GM23248 (cell line): ENCODE results near the gene PKD2.
"Not testable (repeated sequence)": the region's sequence is repeated elsewhere in the genome, so short reads cannot be mapped to it uniquely, and the experiment has no call there.

Experiments
- EZH2 ChIP-seq: fragments of 200-600 bp; sonication (generic); IDR thresholded peaks from 2 replicates; pipeline ENCODE4 v1.6.1; 2018; ENCODE audit warnings: antibody characterized with exemption, mild to moderate bottlenecking; ENCODE audit not compliant: insufficient read depth, poor library complexity, severe bottlenecking
- EZH2phosphoT487 ChIP-seq: fragments of 200-600 bp; sonication (generic); IDR thresholded peaks from 2 replicates; pipeline ENCODE4 v1.6.1; 2018; ENCODE audit warnings: antibody characterized with exemption, moderate library complexity, mild to moderate bottlenecking, low read depth; ENCODE audit not compliant: insufficient read depth

DNA sequence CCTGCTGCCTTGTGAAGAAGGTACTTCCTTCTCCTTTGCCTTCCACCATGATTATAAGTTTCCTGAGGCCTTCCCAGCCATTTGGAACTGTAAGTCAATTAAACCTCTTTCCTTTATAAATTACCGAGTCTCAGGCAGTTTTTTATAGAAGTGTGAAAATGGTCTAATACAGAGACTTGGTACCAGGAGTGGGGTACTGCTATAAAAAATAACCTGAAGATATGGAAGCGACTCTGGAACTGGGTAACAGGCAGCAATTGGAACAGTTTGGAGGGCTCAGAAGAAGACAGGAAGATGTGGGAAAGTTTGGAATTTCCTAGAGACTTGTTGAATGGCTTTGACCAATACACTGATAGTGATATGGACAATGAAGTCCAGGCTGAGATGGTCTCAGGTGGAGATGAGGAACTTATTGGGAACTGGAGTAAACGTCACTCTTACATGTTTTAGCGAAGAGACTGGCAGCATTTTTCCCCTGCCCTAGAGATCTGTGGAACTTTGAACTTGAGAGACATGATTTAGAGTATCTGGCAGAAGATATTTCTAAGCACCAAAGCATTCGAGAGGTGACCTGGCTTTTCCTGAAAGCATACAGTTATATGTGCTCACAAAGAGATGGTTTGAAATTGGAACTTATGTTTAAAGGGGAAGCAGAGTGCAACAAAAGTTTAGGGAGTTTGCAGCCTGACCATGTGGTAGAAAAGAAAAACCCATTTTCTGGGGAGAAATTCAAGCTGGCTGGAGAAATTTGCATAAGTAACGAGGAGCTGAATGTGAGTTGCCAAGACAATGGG, 18.6 kb downstream of the PKD2 start:
- TF ChIP-seq EZH2phosphoT487, EZH2: not testable (repeated sequence)
